MM.1S (cell line): Measurements from ENCODE around the gene EML5.

Experiments used
- EZH2 ChIP-seq: fragments of 300-600 bp; sonication (generic); optimal IDR thresholded peaks from 2 replicates; pipeline ENCODE3; 2017; ENCODE audit warnings: low read depth, mild to moderate bottlenecking, antibody characterized with exemption, low read length, mixed read lengths
- EZH2phosphoT487 ChIP-seq: fragments of 300-600 bp; sonication (generic); IDR thresholded peaks from 2 replicates; pipeline ENCODE4 v1.6.1; 2018; ENCODE audit warnings: antibody characterized with exemption, low read length
- TF ChIP-seq, protein P1 (sequence below): fragments of 300-600 bp; sonication (generic); IDR thresholded peaks from 2 replicates; pipeline ENCODE4 v1.5.1; 2016; ENCODE audit warnings: antibody characterized with exemption, low read length, mixed read lengths

DNA sequence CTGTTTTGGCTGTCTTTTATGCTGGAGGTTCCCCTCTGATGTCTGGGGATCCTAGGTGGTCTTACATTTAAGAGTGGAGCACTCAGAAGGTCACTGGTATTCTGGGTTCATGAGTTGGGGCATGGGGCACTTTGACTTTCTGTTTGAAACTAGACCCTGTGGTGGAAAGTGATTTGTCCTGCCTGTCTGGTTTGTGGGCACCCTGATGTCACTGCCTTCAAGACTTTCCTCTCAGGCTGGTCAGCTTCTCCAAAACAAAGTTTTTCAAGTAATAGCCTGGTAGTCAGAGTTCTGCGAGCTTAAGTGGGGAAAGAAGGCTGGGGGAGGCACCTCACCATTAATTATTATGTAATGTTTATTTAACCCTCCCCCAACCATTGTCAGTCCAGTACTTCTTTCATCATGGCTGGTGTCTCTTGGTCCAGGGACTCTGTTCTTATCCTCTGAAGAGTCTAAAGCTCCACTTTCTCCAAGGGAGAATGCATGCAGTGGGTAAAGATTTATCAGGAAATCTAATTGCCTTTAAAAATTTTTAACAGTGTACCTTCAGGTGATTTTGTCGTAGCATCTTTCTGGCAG is 194.6 kb downstream of the EML5 start:
- TF ChIP-seq, protein P1, sequence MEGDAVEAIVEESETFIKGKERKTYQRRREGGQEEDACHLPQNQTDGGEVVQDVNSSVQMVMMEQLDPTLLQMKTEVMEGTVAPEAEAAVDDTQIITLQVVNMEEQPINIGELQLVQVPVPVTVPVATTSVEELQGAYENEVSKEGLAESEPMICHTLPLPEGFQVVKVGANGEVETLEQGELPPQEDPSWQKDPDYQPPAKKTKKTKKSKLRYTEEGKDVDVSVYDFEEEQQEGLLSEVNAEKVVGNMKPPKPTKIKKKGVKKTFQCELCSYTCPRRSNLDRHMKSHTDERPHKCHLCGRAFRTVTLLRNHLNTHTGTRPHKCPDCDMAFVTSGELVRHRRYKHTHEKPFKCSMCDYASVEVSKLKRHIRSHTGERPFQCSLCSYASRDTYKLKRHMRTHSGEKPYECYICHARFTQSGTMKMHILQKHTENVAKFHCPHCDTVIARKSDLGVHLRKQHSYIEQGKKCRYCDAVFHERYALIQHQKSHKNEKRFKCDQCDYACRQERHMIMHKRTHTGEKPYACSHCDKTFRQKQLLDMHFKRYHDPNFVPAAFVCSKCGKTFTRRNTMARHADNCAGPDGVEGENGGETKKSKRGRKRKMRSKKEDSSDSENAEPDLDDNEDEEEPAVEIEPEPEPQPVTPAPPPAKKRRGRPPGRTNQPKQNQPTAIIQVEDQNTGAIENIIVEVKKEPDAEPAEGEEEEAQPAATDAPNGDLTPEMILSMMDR, result no peak
- no peak for TF ChIP-seq EZH2
- TF ChIP-seq EZH2phosphoT487, result no peak
